Suppressor macrophage treated with lipopolysaccharide for 4 hours (primary cell): ENCODE results near the gene TFCP2.

Experiments used
- DNase-seq: peaks from one replicate; pipeline ENCODE4 v3.0.0-alpha.2; 2020

TFCP2 gene

GRCh38 chr12:51196547-51196946 lies 23.6 kb upstream of the TFCP2 start:
- no peak for DNase-seq

- DNase-seq = no peak
These were observed 22.9 kb upstream of the TFCP2 start for GRCh38 chr12:51195841-51196240.

- no peak for DNase-seq
These were observed 19.3 kb upstream of the TFCP2 start for GRCh38 chr12:51192284-51192671.

GRCh38 chr12:51191516-51192283 lies 18.8 kb upstream of the TFCP2 start:
- DNase-seq = no peak

GRCh38 chr12:51190820-51191219 lies 17.9 kb upstream of the TFCP2 start:
- no peak for DNase-seq

DNA sequence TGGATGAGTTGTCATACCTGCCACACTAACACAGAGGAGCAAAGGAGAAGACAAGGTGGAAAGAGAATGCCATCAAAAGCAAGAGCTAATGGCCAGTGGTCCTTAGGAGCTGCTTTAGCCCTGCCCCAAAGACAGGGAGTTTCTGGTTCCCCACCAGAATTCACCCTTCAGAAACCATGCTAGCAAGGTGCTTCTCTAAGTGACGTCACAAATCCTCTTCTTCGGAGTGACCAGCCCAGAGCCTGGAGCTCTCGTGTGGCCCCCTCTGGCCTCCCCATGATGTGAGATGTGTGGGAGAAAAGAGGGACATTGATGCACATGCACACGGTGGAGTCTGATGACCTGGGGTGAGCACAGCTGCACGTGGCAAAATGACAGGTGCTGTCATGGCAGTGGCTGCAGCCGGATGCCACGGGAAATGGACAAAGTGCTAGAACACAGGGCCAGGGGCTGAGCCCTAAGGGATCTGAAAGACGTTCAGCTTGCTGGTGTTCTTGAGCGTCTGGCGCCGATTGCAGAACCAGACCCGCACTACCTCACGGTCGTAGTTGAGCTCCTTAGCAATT lies 16.9 kb upstream of the TFCP2 start:
- DNase-seq = no peak

GRCh38 chr12:51188359-51189051 lies 15.6 kb upstream of the TFCP2 start:
- no peak for DNase-seq

GRCh38 chr12:51187370-51187987 lies 14.5 kb upstream of the TFCP2 start:
- DNase-seq = no peak

DNA sequence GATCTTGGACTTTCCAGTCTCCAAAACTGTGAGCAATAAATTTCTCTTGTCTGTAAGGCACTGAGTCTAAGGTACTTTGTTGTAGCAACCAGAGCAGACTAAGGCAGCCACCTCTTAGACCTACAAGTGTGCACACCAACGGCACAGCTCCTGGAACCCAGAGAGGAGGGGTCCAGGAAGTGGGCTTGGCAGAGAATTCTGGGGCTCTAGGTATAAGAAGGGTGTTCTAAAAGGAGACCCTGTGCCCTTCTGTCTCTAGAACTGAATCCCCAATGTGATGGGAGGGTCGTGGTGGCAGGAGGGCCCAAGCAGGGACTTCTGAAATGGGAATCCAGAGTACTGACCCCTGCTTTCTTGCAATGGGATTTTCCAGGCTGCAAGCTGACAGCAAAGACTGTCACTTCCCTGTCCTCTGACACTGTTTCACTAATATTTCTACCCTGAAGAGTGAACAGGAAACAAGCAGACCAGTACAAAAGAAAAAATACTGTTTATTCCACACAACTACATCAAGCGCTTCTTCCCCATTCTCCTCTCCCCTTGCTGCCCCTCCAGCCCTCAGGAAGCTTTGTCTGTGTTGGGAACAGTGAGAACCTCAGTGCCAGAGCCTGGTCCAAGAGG lies 13.6 kb upstream of the TFCP2 start:
- DNase-seq = peak; percentile 9

DNA sequence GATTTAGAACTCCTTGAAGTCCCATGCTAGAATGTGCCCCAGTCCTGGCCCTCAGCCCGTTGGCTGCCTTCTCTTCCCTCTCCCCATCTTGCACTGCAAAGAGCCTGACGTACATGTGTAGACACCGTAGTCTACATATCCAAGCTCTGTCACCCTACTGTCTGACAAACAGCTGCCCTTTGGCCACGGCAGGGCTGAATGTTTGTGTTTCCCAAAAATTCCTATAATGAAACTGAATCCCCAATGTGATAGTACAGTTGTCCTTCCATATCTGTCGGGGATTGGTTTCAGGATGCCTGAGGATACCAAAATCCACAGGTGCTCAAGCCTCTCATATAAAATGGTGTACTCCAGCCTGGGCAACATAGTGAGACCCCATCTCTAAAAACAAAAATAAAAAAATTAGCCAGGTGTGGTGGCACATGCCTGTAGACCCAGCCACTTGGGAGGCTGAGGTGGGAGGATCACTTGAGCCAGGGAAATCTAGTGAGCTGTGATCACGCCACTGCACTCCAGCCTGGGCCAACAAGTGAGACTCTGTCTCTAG lies 12.3 kb upstream of the TFCP2 start:
- DNase-seq = no peak

DNA sequence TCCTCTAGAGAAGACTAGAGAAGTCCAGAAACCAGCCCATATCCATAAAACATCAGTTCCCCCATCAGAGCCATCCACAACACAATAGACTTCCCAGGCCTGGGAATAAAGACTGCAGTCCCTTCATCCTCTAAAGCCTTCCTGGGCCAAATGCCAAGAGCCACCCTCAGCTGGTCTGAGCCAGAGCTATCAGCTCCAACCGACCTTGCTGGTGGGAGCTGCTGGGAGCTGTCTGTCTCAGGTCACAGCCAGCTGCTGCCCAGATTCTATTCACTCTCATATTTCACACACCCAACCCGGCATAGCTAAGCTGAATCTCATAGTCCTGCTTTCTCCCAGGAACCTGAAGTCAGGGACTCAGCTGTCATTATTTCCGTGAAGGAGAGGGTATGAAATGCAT lies 10.9 kb upstream of the TFCP2 start:
- no peak for DNase-seq

GRCh38 chr12:51183349-51183748 lies 10.4 kb upstream of the TFCP2 start:
- DNase-seq = no peak

DNA sequence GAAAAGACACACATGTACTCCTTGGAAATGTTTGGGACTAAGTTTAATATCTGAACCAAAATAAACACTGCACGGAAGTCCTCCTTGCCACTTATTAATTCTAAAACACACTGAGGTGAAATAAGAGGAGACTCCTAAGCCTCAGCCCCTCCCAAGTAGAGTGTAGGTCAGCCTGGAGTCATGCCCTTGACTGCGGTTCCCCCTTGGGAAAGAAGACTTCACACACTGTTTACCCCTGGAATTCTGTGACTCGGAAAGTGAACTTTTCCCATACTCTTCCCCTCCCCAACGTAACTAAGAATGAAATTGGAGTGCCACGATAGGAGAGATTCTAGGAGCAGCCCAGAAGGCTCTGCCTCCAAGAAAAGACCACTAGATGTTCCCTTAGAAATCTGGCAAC lies 8.6 kb upstream of the TFCP2 start:
- no peak for DNase-seq

- no peak for DNase-seq
These were observed 5.0 kb upstream of the TFCP2 start for GRCh38 chr12:51177897-51178296.

- DNase-seq = no peak
These were observed 1.6 kb upstream of the TFCP2 start for GRCh38 chr12:51174501-51174900.

GRCh38 chr12:51171884-51172514 lies 936 bp downstream of the TFCP2 start:
- DNase-seq = peak; percentile 65

- DNase-seq = no peak
These were observed 9.1 kb downstream of the TFCP2 start for GRCh38 chr12:51163795-51164194.

- no peak for DNase-seq
These were observed 10.7 kb downstream of the TFCP2 start for GRCh38 chr12:51162217-51162616.

DNA sequence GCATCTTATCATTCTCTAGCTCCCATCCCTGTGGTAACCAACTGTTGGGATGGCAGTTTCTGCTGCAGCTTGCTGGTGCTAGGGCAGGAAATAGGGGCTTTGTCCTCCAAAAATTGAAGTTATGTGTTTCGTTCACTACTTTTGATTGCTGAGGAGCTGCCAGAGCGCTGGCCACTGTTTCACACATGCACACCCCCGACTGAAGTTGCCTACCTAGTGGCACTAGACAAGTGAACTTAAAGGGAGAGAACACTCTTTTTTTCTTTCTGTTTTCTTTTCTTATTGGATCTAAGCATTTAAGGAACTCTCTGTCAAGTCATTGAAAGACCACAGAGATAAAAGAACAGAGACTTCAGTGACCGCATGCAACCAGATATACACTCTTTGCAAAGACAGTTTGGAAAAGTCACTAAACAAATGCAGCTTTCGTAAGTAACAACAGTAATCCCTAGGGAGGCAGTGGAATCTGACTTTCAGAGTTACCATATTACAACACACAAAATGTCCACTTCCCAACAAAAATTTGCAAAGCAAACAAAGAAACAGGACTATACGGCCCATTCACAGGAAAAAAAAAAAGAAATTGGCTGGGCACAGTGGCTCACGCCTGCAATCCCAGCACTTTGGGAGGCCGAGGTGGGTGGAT lies 12.0 kb downstream of the TFCP2 start:
- DNase-seq = no peak

DNA sequence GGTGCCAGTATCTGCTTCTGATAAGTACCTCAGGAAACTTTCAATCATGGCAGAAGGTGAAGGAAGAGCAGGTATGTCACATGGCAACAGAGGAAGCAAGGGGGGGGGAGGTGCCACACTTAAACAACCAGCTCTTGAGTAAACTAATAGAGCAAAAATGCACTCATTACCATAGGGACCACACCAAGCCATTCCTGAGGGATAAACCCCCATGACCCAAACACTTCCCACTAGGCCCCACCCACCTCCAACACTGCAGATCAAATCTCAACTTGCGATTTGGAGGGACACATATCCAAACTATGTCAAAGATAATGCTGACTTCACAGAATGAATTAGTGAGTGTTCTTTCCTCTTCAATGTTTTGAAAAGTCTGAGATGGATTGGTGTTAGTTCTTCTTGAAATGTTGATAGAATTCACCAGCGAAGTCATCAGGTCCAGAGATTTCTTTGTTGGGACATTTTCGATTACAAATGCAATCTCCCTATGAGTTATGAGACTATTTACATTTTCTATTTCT lies 16.6 kb downstream of the TFCP2 start:
- no peak for DNase-seq

DNA sequence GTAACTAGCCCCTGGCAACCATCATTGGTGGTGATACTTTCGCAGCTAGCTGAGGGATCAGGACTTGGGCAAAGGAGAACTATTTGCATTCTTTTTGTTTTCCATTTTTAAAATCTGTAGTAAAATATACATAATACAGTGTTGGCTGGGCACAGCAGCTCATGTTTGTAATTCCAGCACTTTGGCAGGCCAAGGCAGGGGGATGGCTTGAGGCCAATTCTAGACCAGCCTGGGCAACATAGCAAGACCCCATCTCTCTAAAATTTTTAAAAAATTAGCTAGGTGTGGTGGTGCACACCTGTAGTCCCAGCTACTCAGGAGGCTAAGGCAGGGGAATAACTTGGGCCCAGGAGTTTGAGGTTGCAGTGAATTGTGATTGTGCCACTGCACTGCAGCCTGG lies 20.0 kb downstream of the TFCP2 start:
- DNase-seq = no peak

GRCh38 chr12:51150777-51151176 lies 22.2 kb downstream of the TFCP2 start:
- no peak for DNase-seq
